ENCODE measurements around the gene NEGR1. TPM values are rescaled to one million over a fixed set of nuclear protein-coding genes. Genes with fewer than 3 reads are reported as not detected.

NEGR1 gene
- total RNA-seq, 1 donor = 20.7 TPM

DNA sequence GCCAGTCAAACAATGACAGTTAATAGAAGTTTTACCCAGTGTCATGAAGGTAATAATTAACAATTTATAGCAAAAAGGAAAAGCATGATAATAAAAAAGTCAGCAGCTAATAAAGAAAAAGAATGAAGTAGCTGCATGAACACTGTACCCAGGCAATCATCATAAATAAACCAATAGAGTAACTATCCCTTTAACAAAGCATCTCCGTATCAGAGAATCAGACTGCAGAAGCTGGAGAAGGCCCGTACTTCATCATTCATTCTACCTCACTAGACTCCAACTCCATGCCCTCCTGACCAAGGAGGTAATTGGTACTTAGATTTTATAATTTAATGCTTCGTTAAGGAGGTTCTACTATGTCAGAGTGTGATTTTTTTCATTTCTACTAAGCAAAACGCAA, 140.5 kb downstream of the NEGR1 start:
- no peak for DNase-seq (ENCODE audit: low read depth)
- TF ChIP-seq, protein P1, sequence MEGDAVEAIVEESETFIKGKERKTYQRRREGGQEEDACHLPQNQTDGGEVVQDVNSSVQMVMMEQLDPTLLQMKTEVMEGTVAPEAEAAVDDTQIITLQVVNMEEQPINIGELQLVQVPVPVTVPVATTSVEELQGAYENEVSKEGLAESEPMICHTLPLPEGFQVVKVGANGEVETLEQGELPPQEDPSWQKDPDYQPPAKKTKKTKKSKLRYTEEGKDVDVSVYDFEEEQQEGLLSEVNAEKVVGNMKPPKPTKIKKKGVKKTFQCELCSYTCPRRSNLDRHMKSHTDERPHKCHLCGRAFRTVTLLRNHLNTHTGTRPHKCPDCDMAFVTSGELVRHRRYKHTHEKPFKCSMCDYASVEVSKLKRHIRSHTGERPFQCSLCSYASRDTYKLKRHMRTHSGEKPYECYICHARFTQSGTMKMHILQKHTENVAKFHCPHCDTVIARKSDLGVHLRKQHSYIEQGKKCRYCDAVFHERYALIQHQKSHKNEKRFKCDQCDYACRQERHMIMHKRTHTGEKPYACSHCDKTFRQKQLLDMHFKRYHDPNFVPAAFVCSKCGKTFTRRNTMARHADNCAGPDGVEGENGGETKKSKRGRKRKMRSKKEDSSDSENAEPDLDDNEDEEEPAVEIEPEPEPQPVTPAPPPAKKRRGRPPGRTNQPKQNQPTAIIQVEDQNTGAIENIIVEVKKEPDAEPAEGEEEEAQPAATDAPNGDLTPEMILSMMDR (IDR thresholded peaks at IDR 0.05; ENCODE audit: insufficient read depth, low read length) = no peak

DNA sequence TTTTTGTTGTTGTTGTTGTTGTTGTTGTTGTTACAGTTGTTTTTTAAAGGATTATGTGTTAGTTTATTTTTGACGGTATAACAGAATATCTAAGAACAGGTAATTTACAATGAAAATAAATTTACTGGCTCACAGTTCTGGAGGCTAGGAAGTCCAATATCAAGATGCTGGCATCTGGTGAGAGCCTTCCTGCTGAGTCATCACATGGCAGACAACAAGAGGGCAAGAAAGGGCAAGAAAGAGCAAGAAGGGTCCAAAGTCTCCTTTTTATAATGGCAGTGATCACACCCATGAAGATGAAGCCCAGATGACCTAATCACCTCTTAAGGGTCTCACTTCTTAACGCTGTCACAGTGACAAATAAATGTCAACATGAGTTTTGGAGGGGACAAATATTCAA, 142.1 kb downstream of the NEGR1 start:
- DNase-seq (ENCODE audit: low read depth) = no peak
- TF ChIP-seq, protein P1 (IDR thresholded peaks at IDR 0.05; ENCODE audit: insufficient read depth, low read length) = no peak

More for the DNA sequence above, 140.5 kb downstream of the NEGR1 start:
- no peak overlapping the region for H3K4me3 ChIP-seq (ENCODE audit: low read depth, low read length)

DNA sequence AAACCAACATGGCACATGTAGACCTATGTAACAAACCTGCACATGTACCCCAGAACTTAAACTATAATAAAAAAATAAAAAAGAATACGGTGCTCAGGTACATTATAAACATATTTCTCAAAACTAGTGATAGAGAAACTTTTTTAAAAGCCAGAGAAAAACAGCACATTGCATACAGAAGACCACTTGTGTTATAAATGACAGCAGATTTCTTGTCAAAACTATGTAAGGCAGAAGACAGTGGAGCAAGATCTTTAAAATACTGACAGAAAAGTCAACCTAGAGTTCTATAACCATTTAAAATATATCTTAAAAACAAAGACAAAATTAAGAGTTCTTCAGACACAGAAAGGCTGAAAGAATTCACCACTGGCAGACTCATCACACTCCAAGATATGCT, 144.7 kb downstream of the NEGR1 start:
- TF ChIP-seq, protein P1 (IDR thresholded peaks at IDR 0.05; ENCODE audit: insufficient read depth, low read length) = no peak
- DNase-seq (ENCODE audit: low read depth) = no peak
- H3K4me3 ChIP-seq (ENCODE audit: low read depth, low read length) = no peak overlapping the region

More for the DNA sequence above, 142.1 kb downstream of the NEGR1 start:
- no peak overlapping the region for H3K4me3 ChIP-seq (ENCODE audit: low read depth, low read length)

DNA sequence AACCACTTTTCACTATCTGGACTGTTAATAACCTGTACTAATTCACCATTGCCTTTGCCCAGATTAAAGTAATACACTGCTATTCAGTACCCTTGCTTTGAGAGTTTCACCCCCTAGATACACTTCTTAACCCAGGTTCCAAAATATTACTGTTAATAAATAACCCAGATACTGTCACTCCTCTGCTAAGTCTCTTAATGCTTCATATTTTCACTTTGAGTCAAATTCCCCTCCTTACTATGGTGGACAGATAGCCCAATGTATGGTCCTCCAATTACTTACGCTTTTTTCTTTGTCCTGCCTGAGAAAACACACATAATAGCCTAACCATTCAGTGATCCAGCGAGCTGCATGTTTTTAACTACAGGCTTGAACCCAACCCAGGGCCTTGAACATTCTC, 152.5 kb downstream of the NEGR1 start:
- no peak for DNase-seq (ENCODE audit: low read depth)
- TF ChIP-seq, protein P1 (IDR thresholded peaks at IDR 0.05; ENCODE audit: insufficient read depth, low read length) = no peak
- no peak overlapping the region for H3K4me3 ChIP-seq (ENCODE audit: low read depth, low read length)

DNA sequence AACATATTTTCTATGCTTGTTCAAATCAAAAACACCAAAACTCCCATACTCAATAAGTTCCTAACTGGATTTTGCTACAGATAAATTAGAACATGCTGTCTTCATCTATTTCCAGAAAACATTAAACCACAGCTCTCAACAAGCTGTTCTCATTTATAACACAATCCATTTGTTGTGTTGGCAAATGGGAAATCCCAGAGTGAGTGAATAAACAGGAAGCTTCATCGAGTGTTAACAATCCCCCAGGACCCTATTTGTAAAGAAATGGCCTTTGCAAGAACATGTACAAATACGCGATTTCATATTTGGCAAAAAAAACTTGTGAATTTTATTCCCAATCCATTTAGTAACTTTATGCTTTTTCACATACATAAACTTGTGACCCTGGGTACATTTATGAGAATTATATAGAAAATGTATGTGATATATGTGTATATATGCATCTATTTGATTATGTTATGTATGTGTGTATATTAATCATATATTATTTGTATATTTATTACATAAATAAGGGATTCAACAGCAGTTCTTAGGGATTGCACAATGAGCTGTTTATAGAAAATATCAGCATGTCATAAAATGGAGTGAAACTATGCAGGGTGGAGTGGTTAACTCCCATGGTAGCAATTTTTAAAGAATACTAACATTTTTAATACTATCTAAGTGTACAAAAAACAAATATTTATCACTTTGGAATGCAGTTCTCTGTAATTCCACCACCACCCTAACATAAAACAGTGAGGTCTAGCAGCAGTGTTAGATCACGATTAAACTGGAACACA, 160.0 kb downstream of the NEGR1 start:
- TF ChIP-seq, protein P1 (IDR thresholded peaks at IDR 0.05; ENCODE audit: insufficient read depth, low read length) = no peak
- no peak for DNase-seq (ENCODE audit: low read depth)
- no peak overlapping the region for H3K4me3 ChIP-seq (ENCODE audit: low read depth, low read length)

DNA sequence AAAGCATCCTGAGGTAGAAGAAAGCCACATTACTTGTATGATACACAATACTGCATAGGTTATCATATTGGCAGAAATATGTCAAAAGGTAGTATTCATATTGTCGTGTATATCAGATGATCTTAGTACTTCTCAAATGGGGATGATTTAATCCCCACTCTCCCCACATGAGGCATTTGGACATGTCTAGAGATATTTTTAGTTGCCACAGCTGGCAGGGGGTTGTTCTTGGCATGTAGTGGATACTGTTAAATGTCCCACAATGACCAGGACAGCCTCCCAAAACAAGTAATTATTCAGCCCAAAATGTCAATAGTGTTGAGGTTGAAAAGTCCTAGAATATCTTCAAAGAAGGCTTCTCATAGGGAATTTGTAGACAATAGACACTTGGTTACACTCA, 162.8 kb downstream of the NEGR1 start:
- DNase-seq (ENCODE audit: low read depth) = no peak

More for the DNA sequence above, 162.8 kb downstream of the NEGR1 start:
- H3K4me3 ChIP-seq (ENCODE audit: low read depth, low read length) = no peak overlapping the region
- TF ChIP-seq, protein P1 (IDR thresholded peaks at IDR 0.05; ENCODE audit: insufficient read depth, low read length) = no peak

Measured in fibroblast of the aortic adventitia (primary cell).